WTC11 (cell line): ENCODE measurements around the gene ARFGAP2. TPM values are rescaled to one million over a fixed set of nuclear protein-coding genes. Genes with fewer than 3 reads are reported as not detected.

Experiments
- ATAC-seq: fragments of 200-7000 bp; cut with Tn5 transposase; 2 replicates; pipeline ENCODE4 v1.10.0; 2021; ENCODE audit warnings: mild to moderate bottlenecking, moderate library complexity
- CTCF ChIA-PET: fragments of 300-600 bp; sonication (Branson Sonifier 250); formaldehyde crosslinking; loops from one replicate; lab custom pipeline; 2021; ENCODE audit warnings: antibody characterized with exemption; lab: Charles Lee
- POLR2A ChIA-PET: fragments of 350-600 bp; sonication (Branson Sonifier 250); formaldehyde crosslinking; loops from one replicate; lab custom pipeline; 2021; ENCODE audit warnings: antibody characterized with exemption; lab: Charles Lee
- DNase-seq: peaks from one replicate; pipeline ENCODE4 v3.0.0; 2021; ENCODE audit warnings: low spot score
- H3K27ac Mint-ChIP-seq: 2 replicates; pipeline ENCODE4 v1.8.0; 2021; ENCODE audit warnings: mixed read lengths
- H3K27me3 Mint-ChIP-seq: 2 replicates; pipeline ENCODE4 v1.8.0; 2021; ENCODE audit warnings: low read depth, mild to moderate bottlenecking, moderate library complexity, mixed read lengths
- H3K36me3 Mint-ChIP-seq: 2 replicates; pipeline ENCODE4 v1.8.0; 2021; ENCODE audit warnings: mixed read lengths
- H3K4me1 Mint-ChIP-seq: 2 replicates; pipeline ENCODE4 v1.8.0; 2022; ENCODE audit warnings: mixed read lengths
- H3K4me3 Mint-ChIP-seq: 2 replicates; pipeline ENCODE4 v1.8.0; 2021; ENCODE audit warnings: mild to moderate bottlenecking, moderate library complexity, mixed read lengths
- H3K9me3 Mint-ChIP-seq: 2 replicates; pipeline ENCODE4 v1.8.0; 2021; ENCODE audit warnings: mixed read lengths
- ATF2 ChIP-seq: sonication (generic); formaldehyde crosslinking; IDR thresholded peaks from 2 replicates; pipeline ENCODE4 v1.8.1; 2022; ENCODE audit warnings: low read depth, missing genetic modification reagents, borderline replicate concordance
- FOXP4 ChIP-seq: sonication (generic); formaldehyde crosslinking; IDR thresholded peaks from 2 replicates; pipeline ENCODE4 v1.8.0; 2022; ENCODE audit warnings: mild to moderate bottlenecking, missing genetic modification reagents
- GTF2I ChIP-seq: fragments of 250-450 bp; sonication (Bioruptor Pico); conservative IDR thresholded peaks from 2 replicates; pipeline ENCODE4 v1.4.0; 2021; ENCODE audit warnings: mild to moderate bottlenecking
- KAT7 ChIP-seq: sonication (generic); formaldehyde crosslinking; IDR thresholded peaks from 2 replicates; pipeline ENCODE4 v1.8.1; 2023; ENCODE audit warnings: missing genetic modification reagents, mild to moderate bottlenecking, borderline replicate concordance
- NFATC4 ChIP-seq: fragments of 250-450 bp; sonication (Bioruptor Pico); IDR thresholded peaks from 2 replicates; pipeline ENCODE4 v1.9.0; 2021; ENCODE audit warnings: mild to moderate bottlenecking
- SP1 ChIP-seq: sonication (generic); formaldehyde crosslinking; conservative IDR thresholded peaks from 2 replicates; pipeline ENCODE4 v1.8.1; 2022; ENCODE audit warnings: missing genetic modification reagents
- ZNF423 ChIP-seq: fragments of 250-450 bp; sonication (Bioruptor Pico); IDR thresholded peaks from 2 replicates; pipeline ENCODE4 v2.1.2; 2022; ENCODE audit warnings: mild to moderate bottlenecking, moderate library complexity
- ZNF512 ChIP-seq: sonication (generic); formaldehyde crosslinking; IDR thresholded peaks from 2 replicates; pipeline ENCODE4 v1.8.1; 2022; ENCODE audit warnings: missing genetic modification reagents, borderline replicate concordance
- total RNA-seq: library from RNA; stranded (reverse); gene quantifications from 3 replicates; pipeline ENCODE4 v1.2.3, GENCODE V29; 2021
- TF ChIP-seq, protein P1 (sequence below): sonication (generic); formaldehyde crosslinking; IDR thresholded peaks from 2 replicates; pipeline ENCODE4 v1.8.0; 2022; ENCODE audit warnings: mild to moderate bottlenecking, missing genetic modification reagents
- TF ChIP-seq, protein P2 (sequence below): sonication (generic); formaldehyde crosslinking; IDR thresholded peaks from 2 replicates; pipeline ENCODE4 v1.8.1; 2022; ENCODE audit warnings: mild to moderate bottlenecking, missing genetic modification reagents, moderate library complexity, borderline replicate concordance
- TF ChIP-seq, protein P3 (sequence below): sonication (generic); formaldehyde crosslinking; IDR thresholded peaks from 2 replicates; pipeline ENCODE4 v1.8.0; 2022; ENCODE audit warnings: missing genetic modification reagents
- TF ChIP-seq, protein P4 (sequence below): sonication (generic); formaldehyde crosslinking; conservative IDR thresholded peaks from 2 replicates; pipeline ENCODE4 v1.8.1; 2022; ENCODE audit warnings: mild to moderate bottlenecking, missing genetic modification reagents
- TF ChIP-seq, protein P5 (sequence below): fragments of 250-450 bp; sonication (Bioruptor Pico); IDR thresholded peaks from 2 replicates; pipeline ENCODE4 v1.8.0; 2021; ENCODE audit warnings: mild to moderate bottlenecking

ARFGAP2 gene
- total RNA-seq, 1 experiment from 2014 or later, result 73.0 TPM

DNA sequence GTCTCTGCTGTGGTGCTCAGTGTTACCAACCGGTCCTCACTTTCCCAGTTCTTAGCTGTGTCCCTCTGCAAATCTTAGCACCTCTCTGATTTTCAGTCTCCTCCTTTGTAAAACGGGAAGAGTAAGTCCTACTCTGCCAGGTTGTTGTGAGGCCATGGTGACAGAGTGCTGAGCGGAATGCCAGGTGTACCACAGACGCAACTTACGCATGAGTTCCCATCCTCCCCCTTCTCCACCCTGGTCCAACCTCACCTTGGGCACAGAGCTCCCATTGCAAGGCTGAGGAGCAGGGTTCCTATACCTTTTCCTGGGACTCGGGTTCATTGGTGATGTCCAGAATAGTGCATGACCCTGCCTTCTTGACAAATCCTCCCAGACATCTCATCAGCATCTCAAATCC is 30.8 kb upstream of the ARFGAP2 start:
- no peak for DNase-seq
- Mint-ChIP-seq H3K27me3 (no peaks in the 10 kb centered on the region), H3K4me3 (no peak overlapping the region), H3K4me1 (peaks cover 10% of the 10 kb centered on the region), H3K9me3 (no peaks in the 10 kb centered on the region), H3K27ac (peak overlapping the region; percentile 19; the same call in 1 of the 2 replicates), H3K36me3 (no peaks in the 10 kb centered on the region; the same call in 1 of the 2 replicates)
- no peak for ATAC-seq
- ChIA-PET POLR2A (interaction anchor here (3.4 kb wide), 1 partner anchor 7 kb away, joined by 18 read pairs; the partner anchor contains the start of gene DDB2), CTCF (interaction anchor here (2.3 kb wide), 1 partner anchor 54 kb away, joined by 6 read pairs; no protein-coding TSS in a partner anchor)
- no peak for TF ChIP-seq KAT7 (CRISPR knock-in tag)
- TF ChIP-seq, protein P1, sequence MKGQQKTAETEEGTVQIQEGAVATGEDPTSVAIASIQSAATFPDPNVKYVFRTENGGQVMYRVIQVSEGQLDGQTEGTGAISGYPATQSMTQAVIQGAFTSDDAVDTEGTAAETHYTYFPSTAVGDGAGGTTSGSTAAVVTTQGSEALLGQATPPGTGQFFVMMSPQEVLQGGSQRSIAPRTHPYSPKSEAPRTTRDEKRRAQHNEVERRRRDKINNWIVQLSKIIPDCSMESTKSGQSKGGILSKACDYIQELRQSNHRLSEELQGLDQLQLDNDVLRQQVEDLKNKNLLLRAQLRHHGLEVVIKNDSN (CRISPR knock-in tag), result no peak
- TF ChIP-seq ATF2 (CRISPR knock-in tag), result no peak
- TF ChIP-seq, protein P2, sequence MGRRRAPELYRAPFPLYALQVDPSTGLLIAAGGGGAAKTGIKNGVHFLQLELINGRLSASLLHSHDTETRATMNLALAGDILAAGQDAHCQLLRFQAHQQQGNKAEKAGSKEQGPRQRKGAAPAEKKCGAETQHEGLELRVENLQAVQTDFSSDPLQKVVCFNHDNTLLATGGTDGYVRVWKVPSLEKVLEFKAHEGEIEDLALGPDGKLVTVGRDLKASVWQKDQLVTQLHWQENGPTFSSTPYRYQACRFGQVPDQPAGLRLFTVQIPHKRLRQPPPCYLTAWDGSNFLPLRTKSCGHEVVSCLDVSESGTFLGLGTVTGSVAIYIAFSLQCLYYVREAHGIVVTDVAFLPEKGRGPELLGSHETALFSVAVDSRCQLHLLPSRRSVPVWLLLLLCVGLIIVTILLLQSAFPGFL (CRISPR knock-in tag), result no peak
- TF ChIP-seq, protein P3, sequence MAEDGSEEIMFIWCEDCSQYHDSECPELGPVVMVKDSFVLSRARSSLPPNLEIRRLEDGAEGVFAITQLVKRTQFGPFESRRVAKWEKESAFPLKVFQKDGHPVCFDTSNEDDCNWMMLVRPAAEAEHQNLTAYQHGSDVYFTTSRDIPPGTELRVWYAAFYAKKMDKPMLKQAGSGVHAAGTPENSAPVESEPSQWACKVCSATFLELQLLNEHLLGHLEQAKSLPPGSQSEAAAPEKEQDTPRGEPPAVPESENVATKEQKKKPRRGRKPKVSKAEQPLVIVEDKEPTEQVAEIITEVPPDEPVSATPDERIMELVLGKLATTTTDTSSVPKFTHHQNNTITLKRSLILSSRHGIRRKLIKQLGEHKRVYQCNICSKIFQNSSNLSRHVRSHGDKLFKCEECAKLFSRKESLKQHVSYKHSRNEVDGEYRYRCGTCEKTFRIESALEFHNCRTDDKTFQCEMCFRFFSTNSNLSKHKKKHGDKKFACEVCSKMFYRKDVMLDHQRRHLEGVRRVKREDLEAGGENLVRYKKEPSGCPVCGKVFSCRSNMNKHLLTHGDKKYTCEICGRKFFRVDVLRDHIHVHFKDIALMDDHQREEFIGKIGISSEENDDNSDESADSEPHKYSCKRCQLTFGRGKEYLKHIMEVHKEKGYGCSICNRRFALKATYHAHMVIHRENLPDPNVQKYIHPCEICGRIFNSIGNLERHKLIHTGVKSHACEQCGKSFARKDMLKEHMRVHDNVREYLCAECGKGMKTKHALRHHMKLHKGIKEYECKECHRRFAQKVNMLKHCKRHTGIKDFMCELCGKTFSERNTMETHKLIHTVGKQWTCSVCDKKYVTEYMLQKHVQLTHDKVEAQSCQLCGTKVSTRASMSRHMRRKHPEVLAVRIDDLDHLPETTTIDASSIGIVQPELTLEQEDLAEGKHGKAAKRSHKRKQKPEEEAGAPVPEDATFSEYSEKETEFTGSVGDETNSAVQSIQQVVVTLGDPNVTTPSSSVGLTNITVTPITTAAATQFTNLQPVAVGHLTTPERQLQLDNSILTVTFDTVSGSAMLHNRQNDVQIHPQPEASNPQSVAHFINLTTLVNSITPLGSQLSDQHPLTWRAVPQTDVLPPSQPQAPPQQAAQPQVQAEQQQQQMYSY (CRISPR knock-in tag), result no peak
- TF ChIP-seq ZNF423 (CRISPR knock-in tag), result no peak
- TF ChIP-seq, protein P4, sequence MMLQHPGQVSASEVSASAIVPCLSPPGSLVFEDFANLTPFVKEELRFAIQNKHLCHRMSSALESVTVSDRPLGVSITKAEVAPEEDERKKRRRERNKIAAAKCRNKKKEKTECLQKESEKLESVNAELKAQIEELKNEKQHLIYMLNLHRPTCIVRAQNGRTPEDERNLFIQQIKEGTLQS (CRISPR knock-in tag), result no peak
- no peak for TF ChIP-seq SP1 (CRISPR knock-in tag)
- no peak for TF ChIP-seq FOXP4 (CRISPR knock-in tag)
- TF ChIP-seq, protein P5, sequence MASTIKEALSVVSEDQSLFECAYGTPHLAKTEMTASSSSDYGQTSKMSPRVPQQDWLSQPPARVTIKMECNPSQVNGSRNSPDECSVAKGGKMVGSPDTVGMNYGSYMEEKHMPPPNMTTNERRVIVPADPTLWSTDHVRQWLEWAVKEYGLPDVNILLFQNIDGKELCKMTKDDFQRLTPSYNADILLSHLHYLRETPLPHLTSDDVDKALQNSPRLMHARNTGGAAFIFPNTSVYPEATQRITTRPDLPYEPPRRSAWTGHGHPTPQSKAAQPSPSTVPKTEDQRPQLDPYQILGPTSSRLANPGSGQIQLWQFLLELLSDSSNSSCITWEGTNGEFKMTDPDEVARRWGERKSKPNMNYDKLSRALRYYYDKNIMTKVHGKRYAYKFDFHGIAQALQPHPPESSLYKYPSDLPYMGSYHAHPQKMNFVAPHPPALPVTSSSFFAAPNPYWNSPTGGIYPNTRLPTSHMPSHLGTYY (CRISPR knock-in tag), result no peak
- TF ChIP-seq ZNF512 (CRISPR knock-in tag), result no peak
- no peak for TF ChIP-seq NFATC4 (CRISPR knock-in tag)
- TF ChIP-seq GTF2I, result no peak
